ENCODE data around the gene KCNT1.

KCNT1 gene

GRCh38 chr9:135701959-135702721 is at the start of gene KCNT1:
TSS of gene KCNT1 (plus strand) at chr9:135702185. CDS start at chr9:135702259, 74 bp downstream.
- FAIRE-seq (no peak), DNase-seq (ENCODE audit: insufficient read length, low spot score) (peak; percentile 97)
- no peak for TF ChIP-seq POLR2A (IDR thresholded peaks at IDR 0.05; ENCODE audit: low read depth, low read length)

GRCh38 chr9:135655317-135655716 is 46.7 kb upstream of the KCNT1 start:
- no peak for FAIRE-seq

GRCh38 chr9:135657416-135657815 is 44.6 kb upstream of the KCNT1 start:
- no peak for FAIRE-seq
- DNase-seq (ENCODE audit: insufficient read length, low spot score) = no peak
- no peak for TF ChIP-seq POLR2A (IDR thresholded peaks at IDR 0.05; ENCODE audit: low read depth, low read length)

More at GRCh38 chr9:135655317-135655716, 46.7 kb upstream of the KCNT1 start:
- no peak for TF ChIP-seq POLR2A (IDR thresholded peaks at IDR 0.05; ENCODE audit: low read depth, low read length)
- DNase-seq (ENCODE audit: insufficient read length, low spot score) = no peak

GRCh38 chr9:135659252-135659651 is 42.7 kb upstream of the KCNT1 start:
- DNase-seq (ENCODE audit: insufficient read length, low spot score) (no peak), FAIRE-seq (no peak)
- no peak for TF ChIP-seq POLR2A (IDR thresholded peaks at IDR 0.05; ENCODE audit: low read depth, low read length)

GRCh38 chr9:135660407-135660806 is 41.6 kb upstream of the KCNT1 start:
- FAIRE-seq (no peak), DNase-seq (ENCODE audit: insufficient read length, low spot score) (no peak)
- TF ChIP-seq POLR2A (IDR thresholded peaks at IDR 0.05; ENCODE audit: low read depth, low read length) = no peak

- FAIRE-seq = no peak
- TF ChIP-seq POLR2A (IDR thresholded peaks at IDR 0.05; ENCODE audit: low read depth, low read length) = no peak
Measured at GRCh38 chr9:135661816-135662560, 40.0 kb upstream of the KCNT1 start.

GRCh38 chr9:135662758-135663450 is 39.1 kb upstream of the KCNT1 start, which contains the start of gene LCN9:
TSS of gene LCN9 (plus strand) at chr9:135663309. CDS start at chr9:135663322, 13 bp downstream.
- no peak for TF ChIP-seq POLR2A (IDR thresholded peaks at IDR 0.05; ENCODE audit: low read depth, low read length)
- DNase-seq (ENCODE audit: insufficient read length, low spot score) (no peak), FAIRE-seq (no peak)

More at GRCh38 chr9:135661816-135662560, 40.0 kb upstream of the KCNT1 start:
- no peak for DNase-seq (ENCODE audit: insufficient read length, low spot score)

GRCh38 chr9:135663451-135663770 is 38.6 kb upstream of the KCNT1 start:
- DNase-seq (ENCODE audit: insufficient read length, low spot score) (no peak), FAIRE-seq (no peak)
- TF ChIP-seq POLR2A (IDR thresholded peaks at IDR 0.05; ENCODE audit: low read depth, low read length) = no peak

- no peak for FAIRE-seq
- TF ChIP-seq POLR2A (IDR thresholded peaks at IDR 0.05; ENCODE audit: low read depth, low read length) = no peak
- DNase-seq (ENCODE audit: insufficient read length, low spot score) = no peak
Measured at GRCh38 chr9:135663857-135664256, 38.1 kb upstream of the KCNT1 start.

GRCh38 chr9:135664266-135664665 is 37.7 kb upstream of the KCNT1 start:
- FAIRE-seq (no peak), DNase-seq (ENCODE audit: insufficient read length, low spot score) (no peak)
- no peak for TF ChIP-seq POLR2A (IDR thresholded peaks at IDR 0.05; ENCODE audit: low read depth, low read length)

- FAIRE-seq = no peak
- no peak for DNase-seq (ENCODE audit: insufficient read length, low spot score)
- TF ChIP-seq POLR2A (IDR thresholded peaks at IDR 0.05; ENCODE audit: low read depth, low read length) = no peak
Measured at GRCh38 chr9:135664801-135665794, 36.9 kb upstream of the KCNT1 start.

GRCh38 chr9:135665795-135666189 is 36.2 kb upstream of the KCNT1 start:
- TF ChIP-seq POLR2A (IDR thresholded peaks at IDR 0.05; ENCODE audit: low read depth, low read length) = no peak
- DNase-seq (ENCODE audit: insufficient read length, low spot score) = no peak
- no peak for FAIRE-seq

Measured in H54 (cell line).